NCI-H187 (cell line): Measurements from ENCODE around the gene BMP2K.
"Not testable (repeated sequence)": the region's sequence is repeated elsewhere in the genome, so short reads cannot be mapped to it uniquely, and the experiment has no call there.

Experiments used
- DNase-seq, 2 experiments: peaks; one replicate each; lab custom pipeline; 2025; lab: John Stamatoyannopoulos, UW

Gene BMP2K

GRCh38 chr4:78795594-78796416, 19.7 kb downstream of the BMP2K start:
- DNase-seq = not testable (repeated sequence)

- no peak for DNase-seq
Measured at GRCh38 chr4:78796526-78796925, 20.4 kb downstream of the BMP2K start.

- DNase-seq = no peak
Measured at GRCh38 chr4:78797777-78798284, 21.7 kb downstream of the BMP2K start.

- peak in 1 of 2 experiments; percentile 29 for DNase-seq
Measured at GRCh38 chr4:78799551-78800495, 23.7 kb downstream of the BMP2K start.

- DNase-seq = no peak
Measured at GRCh38 chr4:78800965-78801364, 24.8 kb downstream of the BMP2K start.

GRCh38 chr4:78803983-78804382, 27.8 kb downstream of the BMP2K start:
- no peak for DNase-seq

GRCh38 chr4:78806943-78807460, 30.9 kb downstream of the BMP2K start:
- DNase-seq = no peak

GRCh38 chr4:78809295-78809694, 33.1 kb downstream of the BMP2K start:
- no peak for DNase-seq

- DNase-seq = no peak
Measured at GRCh38 chr4:78809928-78810835, 34.0 kb downstream of the BMP2K start.

- DNase-seq = no peak
Measured at GRCh38 chr4:78811034-78811433, 34.9 kb downstream of the BMP2K start.

- no peak for DNase-seq
Measured at GRCh38 chr4:78818530-78819079, 42.5 kb downstream of the BMP2K start.

GRCh38 chr4:78824001-78824400, 47.9 kb downstream of the BMP2K start:
- no peak for DNase-seq

- no peak for DNase-seq
Measured at GRCh38 chr4:78827191-78827590, 51.0 kb downstream of the BMP2K start.

GRCh38 chr4:78829296-78829695, 53.1 kb downstream of the BMP2K start:
- DNase-seq = no peak

- DNase-seq = not testable (repeated sequence)
Measured at GRCh38 chr4:78839676-78840075, 63.5 kb downstream of the BMP2K start.

- not testable (repeated sequence) for DNase-seq
Measured at GRCh38 chr4:78840286-78840685, 64.1 kb downstream of the BMP2K start.

- DNase-seq = no peak
Measured at GRCh38 chr4:78845472-78845871, 69.3 kb downstream of the BMP2K start.

GRCh38 chr4:78846258-78846657, 70.1 kb downstream of the BMP2K start:
- DNase-seq = no peak

GRCh38 chr4:78862314-78862737, 86.2 kb downstream of the BMP2K start:
- no peak for DNase-seq

- DNase-seq = no peak
Measured at GRCh38 chr4:78863254-78863869, 87.2 kb downstream of the BMP2K start.
